ENCODE results near the gene ZCCHC18. TPM values are rescaled to one million over a fixed set of nuclear protein-coding genes. Genes with fewer than 3 reads are reported as not detected.

Gene ZCCHC18
- total and polyA plus RNA-seq, 2 donors (not counting 1 experiment from before 2014, with no cell fraction given) = 16.9 to 28.2 TPM

DNA sequence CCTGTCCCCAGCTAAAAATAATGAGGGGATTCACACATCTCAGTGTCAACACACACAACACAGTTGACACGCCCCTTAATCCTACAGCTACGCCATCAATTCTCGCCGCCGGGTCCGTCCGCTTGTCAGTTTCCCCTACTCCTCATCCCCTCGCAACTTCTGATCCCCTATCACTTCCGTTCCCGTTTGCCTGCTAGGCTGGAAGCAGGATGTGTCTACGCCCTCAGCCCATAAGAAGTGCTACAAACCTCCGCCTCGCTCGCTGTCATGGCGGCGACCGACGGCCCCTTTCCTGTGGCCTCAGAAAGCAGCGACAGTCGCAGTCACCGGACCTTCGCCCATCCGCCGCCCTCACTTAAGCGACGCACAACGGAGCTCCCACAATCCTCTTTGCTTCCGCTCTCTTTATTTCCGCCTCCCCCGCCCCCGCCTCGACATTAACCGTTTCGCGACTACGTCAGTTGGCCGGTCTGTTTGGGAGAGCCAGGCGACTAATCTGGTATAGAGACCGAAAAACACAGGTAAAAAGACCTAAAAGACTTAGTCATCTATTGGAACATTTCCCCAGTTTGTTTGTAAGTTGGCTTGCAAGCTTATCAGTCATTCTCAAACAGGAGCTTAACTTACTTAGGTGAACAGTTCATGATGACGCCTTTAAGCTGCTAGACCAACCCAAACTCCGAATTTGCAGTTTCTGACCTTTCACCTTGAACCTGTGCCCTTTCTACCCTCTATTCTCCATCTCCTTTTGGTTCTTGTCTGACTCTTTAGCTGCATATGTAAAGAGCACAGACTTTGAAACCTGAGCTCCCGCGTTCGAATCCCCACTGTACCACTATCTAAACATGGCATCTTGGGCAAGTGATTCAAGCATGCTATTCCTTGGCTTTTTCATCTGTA, 44.6 kb downstream of the ZCCHC18 start, which contains the start of gene SLC25A53:
SLC25A53 (minus strand) TSS at position 380 of the 900 bp plus-strand sequence. CDS start 51,752 bp downstream, outside the sequence.
- Histone ChIP-seq H3K9me3 (ENCODE audit: control extremely low read depth in 1 of 3, control insufficient read depth in 2 of 3, insufficient read depth in 1 of 3, low read length in 2 of 3) (no peaks in the 10 kb centered on the region), H3K4me1 (ENCODE audit: control insufficient read depth in 2 of 2, insufficient read depth in 2 of 2, low read length in 2 of 2) (peaks cover 5 to 16% of the 10 kb centered on the region in 2 donors), H4K20me1 (ENCODE audit: control insufficient read depth, insufficient read depth, low read length, poor library complexity, severe bottlenecking) (no peaks in the 10 kb centered on the region), H3K27me3 (replicated peaks in 1 of 4; ENCODE audit: control extremely low read depth in 1 of 4, control insufficient read depth in 3 of 4, insufficient read depth in 4 of 4, low read length in 3 of 4) (no peaks in the 10 kb centered on the region), H3K36me3 (replicated peaks in 1 of 2; ENCODE audit: control extremely low read depth in 1 of 2, control insufficient read depth in 1 of 2, extremely low read depth in 1 of 2, insufficient read depth in 2 of 2, low read length in 1 of 2) (no peaks in the 10 kb centered on the region), H3K4me3 (ENCODE audit: control extremely low read depth in 1 of 5, extremely low read depth in 1 of 5, insufficient read depth in 1 of 5, low read depth in 2 of 5, low read length in 4 of 5) (peak within 1 kb of the TSS; percentile 57 to 74 (median 71)), H3K9ac (ENCODE audit: low read length) (peak within 1 kb of the TSS; percentile 72), H3K27ac (ENCODE audit: low read length in 2 of 2) (peak within 1 kb of the TSS; percentile 96 to 99), H3K4me2 (replicated peaks; ENCODE audit: low read depth, low read length, poor library complexity, severe bottlenecking) (peak within 1 kb of the TSS; percentile 75), H3K79me2 (ENCODE audit: control insufficient read depth, insufficient read depth, low read length) (peaks cover 33% of the 10 kb centered on the region), H2AFZ (ENCODE audit: insufficient read depth, low read depth, low read length, poor library complexity, severe bottlenecking) (peak within 1 kb of the TSS; percentile 75)
- Mint-ChIP-seq H3K4me3 (peak within 1 kb of the TSS; percentile 99), H3K9me3 (ENCODE audit: insufficient read depth) (no peaks in the 10 kb centered on the region), H3K27ac (peak within 1 kb of the TSS; percentile 100), H3K4me1 (peaks cover 22% of the 10 kb centered on the region), H3K27me3 (no peaks in the 10 kb centered on the region)
- WGBS (ENCODE audit: insufficient coverage) = under 1% methylated on average over 37 of the region's 44 CpGs
- POLR2A ChIA-PET = interaction anchor here (0.6 to 2.1 kb wide), 6 partner anchors 9 to 531 kb away, joined by 3 to 19 read pairs (median 6); partner anchors contain the start of genes FAM199X and ZCCHC18
- ATAC-seq (ENCODE audit: low read depth) = peak; percentile 84
- TF ChIP-seq, protein P1, sequence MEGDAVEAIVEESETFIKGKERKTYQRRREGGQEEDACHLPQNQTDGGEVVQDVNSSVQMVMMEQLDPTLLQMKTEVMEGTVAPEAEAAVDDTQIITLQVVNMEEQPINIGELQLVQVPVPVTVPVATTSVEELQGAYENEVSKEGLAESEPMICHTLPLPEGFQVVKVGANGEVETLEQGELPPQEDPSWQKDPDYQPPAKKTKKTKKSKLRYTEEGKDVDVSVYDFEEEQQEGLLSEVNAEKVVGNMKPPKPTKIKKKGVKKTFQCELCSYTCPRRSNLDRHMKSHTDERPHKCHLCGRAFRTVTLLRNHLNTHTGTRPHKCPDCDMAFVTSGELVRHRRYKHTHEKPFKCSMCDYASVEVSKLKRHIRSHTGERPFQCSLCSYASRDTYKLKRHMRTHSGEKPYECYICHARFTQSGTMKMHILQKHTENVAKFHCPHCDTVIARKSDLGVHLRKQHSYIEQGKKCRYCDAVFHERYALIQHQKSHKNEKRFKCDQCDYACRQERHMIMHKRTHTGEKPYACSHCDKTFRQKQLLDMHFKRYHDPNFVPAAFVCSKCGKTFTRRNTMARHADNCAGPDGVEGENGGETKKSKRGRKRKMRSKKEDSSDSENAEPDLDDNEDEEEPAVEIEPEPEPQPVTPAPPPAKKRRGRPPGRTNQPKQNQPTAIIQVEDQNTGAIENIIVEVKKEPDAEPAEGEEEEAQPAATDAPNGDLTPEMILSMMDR (IDR thresholded peaks at IDR 0.05) = no peak
- no peak for TF ChIP-seq EZH2 (IDR thresholded peaks at IDR 0.05; ENCODE audit: borderline replicate concordance, insufficient read depth, low read depth, low read length, poor library complexity, severe bottlenecking)
- CTCF ChIA-PET = interaction anchor here (0.6 to 1.8 kb wide), 6 partner anchors 10 to 58 kb away, joined by 3 to 26 read pairs (median 4); partner anchors contain the start of genes FAM199X and ZCCHC18
- intact Hi-C loops (cut with micrococcal nuclease) = loop anchor here (1.0 to 2.0 kb wide), 3 partner anchors 9 to 44 kb away; partner anchors contain the start of genes FAM199X and ZCCHC18
- peak; percentile 90 for DNase-seq

Other genes starting within 250 kb of the ZCCHC18 start
- 8.6 and 9.0 TPM in 2 replicates for gene TMSB15B, start 149.9 kb upstream of the ZCCHC18 start, total RNA-seq
- gene TMSB15B, start 149.9 kb upstream of the ZCCHC18 start, polyA plus RNA-seq = 5.5 and 7.6 TPM in 2 replicates
- gene H2BW1, start 98.8 kb upstream of the ZCCHC18 start, total RNA-seq = not detected in 2 replicates
- gene H2BW1, start 98.8 kb upstream of the ZCCHC18 start, polyA plus RNA-seq = not detected in 2 replicates
- gene H2BW2, start 72.6 kb upstream of the ZCCHC18 start, total RNA-seq = not detected in 2 replicates
- gene H2BW2, start 72.6 kb upstream of the ZCCHC18 start, polyA plus RNA-seq = not detected in 2 replicates
- gene TMSB15C, start 36.3 kb upstream of the ZCCHC18 start, total RNA-seq = 4.5 and 5.4 TPM in 2 replicates
- gene TMSB15C, start 36.3 kb upstream of the ZCCHC18 start, polyA plus RNA-seq = 1.1 and 1.4 TPM in 2 replicates
- 17.1 and 20.7 TPM in 2 replicates for gene SLC25A53, start 44.5 kb downstream of the ZCCHC18 start, total RNA-seq
- 10.3 and 10.9 TPM in 2 replicates for gene SLC25A53, start 44.5 kb downstream of the ZCCHC18 start, polyA plus RNA-seq
- gene FAM199X, start 53.9 kb downstream of the ZCCHC18 start, total RNA-seq = 19.2 and 20.2 TPM in 2 replicates
- gene FAM199X, start 53.9 kb downstream of the ZCCHC18 start, polyA plus RNA-seq = 3.6 and 6.2 TPM in 2 replicates
- not detected in 2 replicates for gene ESX1, start 142.4 kb downstream of the ZCCHC18 start, total RNA-seq
- gene ESX1, start 142.4 kb downstream of the ZCCHC18 start, polyA plus RNA-seq = not detected in 2 replicates